Adrenal gland (tissue), 5 donors: ENCODE data around the gene CA4.
"Not testable (repeated sequence)": the region's sequence is repeated elsewhere in the genome, so short reads cannot be mapped to it uniquely, and the experiment has no call there.

ENCODE experiments used
- CTCF ChIP-seq, 6 experiments: fragments of 450-650 bp in 4 of 6; fragments of 200-600 bp in 2 of 6; sonication (generic) in 1 of 6; IDR thresholded peaks; 1 replicate in 5 of 6; 2 replicates in 1 of 6; pipeline versions ENCODE4 v1.5.1 to v1.8.0; 2016 to 2021; ENCODE audit warnings: antibody characterized with exemption in 6 of 6, mild to moderate bottlenecking in 2 of 6, moderate library complexity in 1 of 6
- POLR2A ChIP-seq, 2 donors: fragments of 450-650 bp; IDR thresholded peaks; one replicate each; pipeline ENCODE4 v1.6.1; 2017; ENCODE audit warnings: antibody characterized with exemption in 2 of 2, mild to moderate bottlenecking in 2 of 2, moderate library complexity in 1 of 2
- donor health status: DM: no; HTN: no; CAD: no.

- not testable (repeated sequence) for TF ChIP-seq CTCF, POLR2A (IDR thresholded peaks at IDR 0.05)
Measured at GRCh38 chr17:60190032-60190431, 40.3 kb downstream of the CA4 start.
